HuH-7 (cell line): ENCODE measurements around the gene CBX5.
"Not testable (repeated sequence)": the region's sequence is repeated elsewhere in the genome, so short reads cannot be mapped to it uniquely, and the experiment has no call there.

Experiments used
- DNase-seq: peaks from one replicate; pipeline ENCODE4 v3.0.0; 2011; ENCODE audit warnings: low spot score

The CBX5 gene

GRCh38 chr12:54294152-54294952 lies 14.4 kb upstream of the CBX5 start:
- peak; percentile 84 for DNase-seq

- DNase-seq: no peak
Observed at GRCh38 chr12:54292931-54293241, 13.0 kb upstream of the CBX5 start.

GRCh38 chr12:54292083-54292930 lies 12.4 kb upstream of the CBX5 start:
- DNase-seq: no peak

GRCh38 chr12:54287261-54288157 lies 7.6 kb upstream of the CBX5 start:
- no peak for DNase-seq

GRCh38 chr12:54286042-54287030 lies 6.4 kb upstream of the CBX5 start:
- DNase-seq: no peak

- DNase-seq: no peak
Observed at GRCh38 chr12:54285150-54286041, 5.5 kb upstream of the CBX5 start.

- not testable (repeated sequence) for DNase-seq
Observed at GRCh38 chr12:54284070-54284780, 4.3 kb upstream of the CBX5 start.

GRCh38 chr12:54282949-54283593 lies 3.1 kb upstream of the CBX5 start:
- DNase-seq: no peak

GRCh38 chr12:54281694-54282093 lies 1.8 kb upstream of the CBX5 start:
- not testable (repeated sequence) for DNase-seq

GRCh38 chr12:54281261-54281638 lies 1.3 kb upstream of the CBX5 start:
- DNase-seq: not testable (repeated sequence)

- DNase-seq: peak; percentile 86
Observed at GRCh38 chr12:54280468-54281260, 742 bp upstream of the CBX5 start, which contains the start of gene HNRNPA1. Gene HNRNPA1, plus strand, starts transcription at chr12:54280726. Its CDS starts 82 bp downstream, at chr12:54280808.

- no peak for DNase-seq
Observed at GRCh38 chr12:54279227-54279631, 693 bp downstream of the CBX5 start.

GRCh38 chr12:54277823-54278276 lies 2.1 kb downstream of the CBX5 start:
- DNase-seq: no peak

- DNase-seq: no peak
Observed at GRCh38 chr12:54276368-54276767, 3.6 kb downstream of the CBX5 start.

GRCh38 chr12:54273981-54274380 lies 5.9 kb downstream of the CBX5 start:
- DNase-seq: no peak

- DNase-seq: no peak
Observed at GRCh38 chr12:54272214-54272613, 7.7 kb downstream of the CBX5 start.

GRCh38 chr12:54270345-54270744 lies 9.6 kb downstream of the CBX5 start:
- no peak for DNase-seq

- DNase-seq: no peak
Observed at GRCh38 chr12:54266852-54267251, 13.1 kb downstream of the CBX5 start.
